DND-41 (cell line): Measurements from ENCODE around the gene RNF144A.
A peak's percentile ranks its signal among the peaks of the same experiment; 100 is the strongest.

Source experiments
- ATAC-seq: fragments of 200-7000 bp; cut with Tn5 transposase; 3 replicates; pipeline ENCODE4 v1.9.1; 2021; ENCODE audit warnings: low read depth; ENCODE audit not compliant: insufficient read depth
- DNase-seq: peaks from one replicate; pipeline ENCODE4 v3.0.0-alpha.2; 2020
- H2AFZ ChIP-seq: 2 replicates; pipeline ENCODE4 v1.6.0; 2012; ENCODE audit warnings: low read depth, low read length
- H3K27ac ChIP-seq: 2 replicates; pipeline ENCODE4 v1.5.1; 2012; ENCODE audit warnings: low read length, inconsistent platforms
- H3K27me3 ChIP-seq: fragments of 200-600 bp; sonication (generic); 2 replicates; pipeline ENCODE4 v1.6.0; 2012; ENCODE audit warnings: low read length, mild to moderate bottlenecking, inconsistent platforms; ENCODE audit not compliant: insufficient read depth, poor library complexity
- H3K36me3 ChIP-seq: 2 replicates; pipeline ENCODE4 v1.5.1; 2012; ENCODE audit warnings: low read length, inconsistent platforms; ENCODE audit not compliant: insufficient read depth
- H3K4me1 ChIP-seq: 2 replicates; pipeline ENCODE4 v1.5.1; 2012; ENCODE audit warnings: mild to moderate bottlenecking, low read length; ENCODE audit not compliant: insufficient read depth
- H3K4me2 ChIP-seq: 2 replicates; pipeline ENCODE4 v1.6.0; 2012; ENCODE audit warnings: mild to moderate bottlenecking, moderate library complexity, low read length, inconsistent platforms; ENCODE audit not compliant: insufficient read depth
- H3K4me3 ChIP-seq, 2 experiments: fragments of 200-600 bp in 1 of 2; shearing (Covaris generic) in 1 of 2; 2 replicates each; pipeline ENCODE4 v1.5.1; 2012 to 2016; ENCODE audit warnings: inconsistent platforms in 2 of 2, low read length in 2 of 2, mild to moderate bottlenecking in 2 of 2, low read depth in 1 of 2, moderate library complexity in 1 of 2
- H3K79me2 ChIP-seq: 2 replicates; pipeline ENCODE4 v1.6.0; 2012; ENCODE audit warnings: low read length, inconsistent platforms; ENCODE audit not compliant: insufficient read depth
- H3K9ac ChIP-seq: 2 replicates; pipeline ENCODE4 v1.6.0; 2012; ENCODE audit warnings: low read depth, mild to moderate bottlenecking, inconsistent platforms, low read length, moderate library complexity
- H3K9me3 ChIP-seq: 2 replicates; pipeline ENCODE4 v1.5.1; 2012; ENCODE audit warnings: low read length, moderate library complexity, mild to moderate bottlenecking, inconsistent platforms; ENCODE audit not compliant: insufficient read depth, severe bottlenecking
- H4K20me1 ChIP-seq: 2 replicates; pipeline ENCODE4 v1.6.0; 2012; ENCODE audit warnings: low read length; ENCODE audit not compliant: insufficient read depth
- EZH2 ChIP-seq: IDR thresholded peaks from 3 replicates; pipeline ENCODE4 v1.6.1; 2012; ENCODE audit warnings: borderline replicate concordance, low read depth, mild to moderate bottlenecking, moderate library complexity, low read length, inconsistent platforms; ENCODE audit not compliant: severe bottlenecking
- TF ChIP-seq, protein P1 (sequence below): IDR thresholded peaks from 2 replicates; pipeline ENCODE4 v1.5.1; 2012; ENCODE audit warnings: borderline replicate concordance, low read length, moderate library complexity, mild to moderate bottlenecking; ENCODE audit not compliant: poor library complexity, severe bottlenecking; ENCODE audit errors: extremely low read depth

The RNF144A gene

DNA sequence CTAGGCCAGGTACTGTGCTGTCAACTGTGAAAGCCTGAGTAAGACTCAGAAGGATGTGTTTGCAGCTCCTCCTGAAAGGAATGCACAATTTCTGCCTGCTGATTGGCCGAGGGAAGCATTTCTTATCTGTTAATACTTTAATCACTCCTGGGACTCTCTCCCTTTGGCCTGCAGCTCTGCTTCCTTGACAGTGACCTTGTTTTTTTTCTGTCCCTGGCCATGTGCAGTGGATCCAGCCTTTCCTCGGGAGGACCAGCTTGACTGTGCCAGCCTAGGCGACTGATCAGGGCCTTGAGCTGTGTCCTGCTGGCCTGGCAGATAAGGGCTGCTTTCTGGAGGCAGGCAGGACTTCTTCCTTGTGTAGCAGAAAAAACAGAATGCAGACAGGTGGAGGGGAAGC, 10.0 kb downstream of the RNF144A start:
- no peaks in the 10 kb centered on the region for H3K9me3 ChIP-seq
- peaks cover 73% of the 10 kb centered on the region for H3K4me1 ChIP-seq
- no peak overlapping the region for H2AFZ ChIP-seq
- no peak overlapping the region for H3K9ac ChIP-seq
- no peak overlapping the region for H3K4me3 ChIP-seq
- H3K79me2 ChIP-seq: peaks cover 100% of the 10 kb centered on the region
- H4K20me1 ChIP-seq: peaks cover 82% of the 10 kb centered on the region
- ATAC-seq (no peak), DNase-seq (peak; percentile 2)
- no peak for TF ChIP-seq EZH2
- TF ChIP-seq, protein P1, sequence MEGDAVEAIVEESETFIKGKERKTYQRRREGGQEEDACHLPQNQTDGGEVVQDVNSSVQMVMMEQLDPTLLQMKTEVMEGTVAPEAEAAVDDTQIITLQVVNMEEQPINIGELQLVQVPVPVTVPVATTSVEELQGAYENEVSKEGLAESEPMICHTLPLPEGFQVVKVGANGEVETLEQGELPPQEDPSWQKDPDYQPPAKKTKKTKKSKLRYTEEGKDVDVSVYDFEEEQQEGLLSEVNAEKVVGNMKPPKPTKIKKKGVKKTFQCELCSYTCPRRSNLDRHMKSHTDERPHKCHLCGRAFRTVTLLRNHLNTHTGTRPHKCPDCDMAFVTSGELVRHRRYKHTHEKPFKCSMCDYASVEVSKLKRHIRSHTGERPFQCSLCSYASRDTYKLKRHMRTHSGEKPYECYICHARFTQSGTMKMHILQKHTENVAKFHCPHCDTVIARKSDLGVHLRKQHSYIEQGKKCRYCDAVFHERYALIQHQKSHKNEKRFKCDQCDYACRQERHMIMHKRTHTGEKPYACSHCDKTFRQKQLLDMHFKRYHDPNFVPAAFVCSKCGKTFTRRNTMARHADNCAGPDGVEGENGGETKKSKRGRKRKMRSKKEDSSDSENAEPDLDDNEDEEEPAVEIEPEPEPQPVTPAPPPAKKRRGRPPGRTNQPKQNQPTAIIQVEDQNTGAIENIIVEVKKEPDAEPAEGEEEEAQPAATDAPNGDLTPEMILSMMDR: no peak
- H3K27ac ChIP-seq: peak overlapping the region; percentile 50; the same call in 1 of the 2 replicates
- no peak overlapping the region for H3K4me2 ChIP-seq
- H3K36me3 ChIP-seq: peaks cover 60% of the 10 kb centered on the region
- no peaks in the 10 kb centered on the region for H3K27me3 ChIP-seq

DNA sequence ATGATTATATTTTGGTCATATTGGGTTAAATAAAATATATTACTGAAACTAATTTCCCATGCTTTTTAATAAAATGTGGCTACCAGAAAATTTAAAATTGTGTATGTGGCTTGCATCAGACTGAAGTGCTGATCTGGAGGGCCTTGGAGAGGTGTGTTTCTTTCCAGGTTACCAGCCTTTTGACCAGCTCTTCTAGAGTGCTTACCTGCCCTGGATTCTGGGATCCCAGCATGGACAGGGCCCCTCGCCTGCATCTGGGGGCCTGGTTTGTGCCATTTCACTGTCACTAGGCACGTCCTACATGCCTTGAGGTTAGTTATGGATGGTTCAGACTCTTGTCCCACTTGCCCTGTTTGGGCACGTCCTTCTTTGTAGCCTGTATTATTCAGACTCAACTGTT, 10.5 kb downstream of the RNF144A start:
- peaks cover 100% of the 10 kb centered on the region for H3K79me2 ChIP-seq
- no peak overlapping the region for H2AFZ ChIP-seq
- no peaks in the 10 kb centered on the region for H3K27me3 ChIP-seq
- no peak overlapping the region for H3K4me3 ChIP-seq
- ATAC-seq (no peak), DNase-seq (peak; percentile 2)
- TF ChIP-seq, protein P1: no peak
- TF ChIP-seq EZH2: no peak
- H3K36me3 ChIP-seq: peaks cover 59% of the 10 kb centered on the region
- H3K4me1 ChIP-seq: peaks cover 71% of the 10 kb centered on the region
- peaks cover 83% of the 10 kb centered on the region for H4K20me1 ChIP-seq
- H3K4me2 ChIP-seq: no peak overlapping the region
- no peak overlapping the region for H3K9ac ChIP-seq
- H3K9me3 ChIP-seq: no peaks in the 10 kb centered on the region
- H3K27ac ChIP-seq: no peak overlapping the region; the same call in 1 of the 2 replicates

DNA sequence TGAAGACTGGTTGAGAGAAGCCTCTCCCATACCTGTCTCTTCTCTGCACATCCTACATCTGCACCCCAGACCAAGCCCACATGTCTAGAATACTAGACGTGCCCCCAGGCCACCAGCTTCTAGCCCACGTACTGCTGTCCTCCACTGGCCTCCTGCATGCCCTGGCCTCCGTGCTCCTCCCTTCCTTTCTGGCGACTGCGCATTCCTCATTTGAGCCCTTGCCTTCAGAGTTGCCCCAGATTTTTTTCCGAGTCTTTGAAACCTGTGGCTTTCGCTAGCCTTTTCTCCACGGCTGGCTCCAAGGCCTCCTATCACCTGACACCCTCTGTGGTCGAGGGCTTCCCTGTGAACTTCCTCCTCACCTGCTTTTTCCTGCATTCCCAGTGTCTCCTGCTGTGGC, 11.2 kb downstream of the RNF144A start:
- DNase-seq: no peak
- Histone ChIP-seq H3K36me3 (peaks cover 52% of the 10 kb centered on the region), H3K4me1 (peaks cover 64% of the 10 kb centered on the region), H3K79me2 (peaks cover 100% of the 10 kb centered on the region), H3K4me3 (no peak overlapping the region), H3K27me3 (no peaks in the 10 kb centered on the region), H2AFZ (no peak overlapping the region), H3K9me3 (no peaks in the 10 kb centered on the region), H3K9ac (peak overlapping the region; percentile 24; the same call in 1 of the 2 replicates), H3K4me2 (peak overlapping the region; percentile 30; the same call in 1 of the 2 replicates), H3K27ac (peak overlapping the region; percentile 62), H4K20me1 (peaks cover 77% of the 10 kb centered on the region)
- no peak for ATAC-seq
- no peak for TF ChIP-seq EZH2
- TF ChIP-seq, protein P1: no peak
